NCI-H226 (cell line): ENCODE results near the gene ZNF335.
"Not testable (repeated sequence)": the region's sequence is repeated elsewhere in the genome, so short reads cannot be mapped to it uniquely, and the experiment has no call there.

ENCODE experiments used
- DNase-seq: peaks from one replicate; pipeline ENCODE4 v3.0.0-alpha.2; 2015

ZNF335 gene

GRCh38 chr20:45931680-45932079 lies 40.3 kb downstream of the ZNF335 start:
- not testable (repeated sequence) for DNase-seq

GRCh38 chr20:45927071-45927878 lies 44.7 kb downstream of the ZNF335 start:
- no peak for DNase-seq

GRCh38 chr20:45926731-45927070 lies 45.3 kb downstream of the ZNF335 start:
- DNase-seq = no peak

- no peak for DNase-seq
Observed at GRCh38 chr20:45925821-45926506, 46.0 kb downstream of the ZNF335 start.

GRCh38 chr20:45924391-45925261 lies 47.4 kb downstream of the ZNF335 start:
- no peak for DNase-seq

- DNase-seq = no peak
Observed at GRCh38 chr20:45921337-45922189, 50.4 kb downstream of the ZNF335 start.

- no peak for DNase-seq
Observed at GRCh38 chr20:45920462-45921336, 51.3 kb downstream of the ZNF335 start.

GRCh38 chr20:45919542-45920399 lies 52.2 kb downstream of the ZNF335 start:
- DNase-seq = no peak

- no peak for DNase-seq
Observed at GRCh38 chr20:45918779-45919537, 53.0 kb downstream of the ZNF335 start.

GRCh38 chr20:45918182-45918737 lies 53.7 kb downstream of the ZNF335 start:
- DNase-seq = no peak

GRCh38 chr20:45917790-45918141 lies 54.2 kb downstream of the ZNF335 start:
- no peak for DNase-seq

GRCh38 chr20:45913116-45913515 lies 58.9 kb downstream of the ZNF335 start:
- no peak for DNase-seq

- DNase-seq = no peak
Observed at GRCh38 chr20:45912344-45912682, 59.7 kb downstream of the ZNF335 start.

- DNase-seq = no peak
Observed at GRCh38 chr20:45911486-45912343, 60.3 kb downstream of the ZNF335 start, which contains the start of gene PLTP. Gene PLTP, minus strand, starts transcription at chr20:45912155. Its CDS starts 703 bp downstream, at chr20:45911452.

GRCh38 chr20:45910670-45911485 lies 61.1 kb downstream of the ZNF335 start:
- DNase-seq = peak; percentile 97

- DNase-seq = no peak
Observed at GRCh38 chr20:45909817-45910669, 62.0 kb downstream of the ZNF335 start.
